Astrocyte of the cerebellum (primary cell): ENCODE measurements around the gene RNF169.
A peak's percentile ranks its signal among the peaks of the same experiment; 100 is the strongest.

ENCODE experiments used
- DNase-seq: peaks from one replicate; pipeline ENCODE4 v3.0.0-alpha.2; 2011; ENCODE audit warnings: low read depth
- H3K4me3 ChIP-seq: 2 replicates; pipeline ENCODE4 v1.5.1; 2011; ENCODE audit warnings: mild to moderate bottlenecking, low read depth, low read length, moderate library complexity
- in situ Hi-C: cut with HindIII; loops from 2 replicates; pipeline ENCODE4 v1.10.0; 2017; ENCODE audit warnings: low sequenced_read_pairs
- TF ChIP-seq, protein P1 (sequence below): IDR thresholded peaks from 2 replicates; pipeline ENCODE4 v1.5.1; 2012; ENCODE audit warnings: low read length, low read depth, moderate library complexity, mild to moderate bottlenecking; ENCODE audit errors: missing control alignments

The RNF169 gene

DNA sequence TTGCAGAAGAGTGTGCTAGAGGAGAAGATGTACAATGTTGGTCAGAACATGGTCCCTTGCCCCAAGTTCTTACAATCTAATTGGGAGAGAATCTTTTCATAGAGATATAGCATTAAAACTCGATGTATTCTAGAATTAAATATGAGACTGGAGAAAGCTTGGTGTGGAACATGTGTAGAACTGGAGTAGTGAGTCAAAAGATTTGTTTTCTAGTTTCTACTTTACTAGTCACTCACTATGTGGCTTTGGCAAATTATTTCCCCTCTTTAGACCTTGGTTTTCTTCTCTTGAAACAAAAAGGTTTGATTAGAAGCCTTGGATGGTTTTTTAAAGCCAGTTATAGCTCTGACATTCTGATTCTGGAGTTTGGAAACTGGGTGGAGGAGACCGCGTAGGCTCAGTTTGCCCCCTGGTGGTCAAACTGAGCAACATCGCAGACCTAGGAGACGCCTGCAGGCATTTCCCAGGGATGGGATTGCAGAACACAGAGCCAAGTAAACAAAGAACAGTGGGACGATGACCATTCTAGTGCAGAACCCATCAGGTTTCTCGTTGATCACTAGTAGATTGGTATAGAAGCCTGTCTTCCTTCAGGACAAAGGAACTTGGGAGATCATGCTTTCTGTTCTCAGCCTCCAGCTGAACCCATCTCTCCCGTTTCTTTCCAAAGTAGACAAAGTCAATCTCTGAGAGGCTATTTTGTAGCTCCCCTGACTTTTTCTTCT lies 8.9 kb upstream of the RNF169 start:
- in situ Hi-C loops = no loop called here
- no peak overlapping the region for H3K4me3 ChIP-seq
- DNase-seq = peak; percentile 32
- TF ChIP-seq, protein P1, sequence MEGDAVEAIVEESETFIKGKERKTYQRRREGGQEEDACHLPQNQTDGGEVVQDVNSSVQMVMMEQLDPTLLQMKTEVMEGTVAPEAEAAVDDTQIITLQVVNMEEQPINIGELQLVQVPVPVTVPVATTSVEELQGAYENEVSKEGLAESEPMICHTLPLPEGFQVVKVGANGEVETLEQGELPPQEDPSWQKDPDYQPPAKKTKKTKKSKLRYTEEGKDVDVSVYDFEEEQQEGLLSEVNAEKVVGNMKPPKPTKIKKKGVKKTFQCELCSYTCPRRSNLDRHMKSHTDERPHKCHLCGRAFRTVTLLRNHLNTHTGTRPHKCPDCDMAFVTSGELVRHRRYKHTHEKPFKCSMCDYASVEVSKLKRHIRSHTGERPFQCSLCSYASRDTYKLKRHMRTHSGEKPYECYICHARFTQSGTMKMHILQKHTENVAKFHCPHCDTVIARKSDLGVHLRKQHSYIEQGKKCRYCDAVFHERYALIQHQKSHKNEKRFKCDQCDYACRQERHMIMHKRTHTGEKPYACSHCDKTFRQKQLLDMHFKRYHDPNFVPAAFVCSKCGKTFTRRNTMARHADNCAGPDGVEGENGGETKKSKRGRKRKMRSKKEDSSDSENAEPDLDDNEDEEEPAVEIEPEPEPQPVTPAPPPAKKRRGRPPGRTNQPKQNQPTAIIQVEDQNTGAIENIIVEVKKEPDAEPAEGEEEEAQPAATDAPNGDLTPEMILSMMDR = peak; percentile 93

DNA sequence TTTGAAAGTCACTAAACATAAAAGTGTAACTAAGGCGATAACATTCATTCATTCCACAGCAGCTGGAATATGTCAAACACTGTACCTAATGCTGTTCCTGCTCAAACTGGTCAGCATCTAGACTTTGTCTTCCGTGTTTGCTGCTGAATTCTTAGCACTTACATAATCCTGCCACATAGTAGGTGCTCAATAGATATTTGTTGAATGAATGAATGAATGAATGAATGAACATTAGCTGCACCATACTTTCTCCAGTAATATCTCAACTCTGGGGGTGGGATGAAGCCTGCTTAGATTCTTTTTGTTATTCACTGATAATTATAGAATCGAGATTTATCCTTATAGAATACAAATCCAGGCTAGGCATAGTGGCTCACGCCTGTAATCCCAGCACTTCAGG lies 6.6 kb upstream of the RNF169 start:
- in situ Hi-C loops = no loop called here
- TF ChIP-seq, protein P1 = no peak

DNA sequence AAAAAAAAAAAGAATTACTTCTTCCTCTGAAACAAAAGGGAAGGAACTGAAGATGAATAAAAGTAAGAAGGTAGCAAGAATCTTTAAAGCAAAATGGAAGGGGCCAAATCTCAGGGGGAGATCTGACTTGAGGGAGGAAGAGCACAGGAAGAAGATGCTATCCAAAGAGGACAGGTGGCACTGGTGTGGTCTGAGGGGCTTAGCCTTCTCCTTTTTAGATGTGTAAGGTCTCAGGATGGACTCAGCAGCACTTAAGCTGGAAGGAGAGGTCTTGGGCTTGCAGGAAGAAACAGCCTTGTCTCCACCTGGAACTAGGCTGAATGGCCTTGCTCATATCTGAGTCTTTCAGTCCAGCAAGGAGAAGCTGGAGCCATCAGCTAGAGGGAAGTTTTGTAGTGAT lies 5.0 kb upstream of the RNF169 start:
- no peak overlapping the region for H3K4me3 ChIP-seq
- TF ChIP-seq, protein P1 = no peak
- in situ Hi-C loops = no loop called here

More for the DNA sequence above, 6.6 kb upstream of the RNF169 start:
- DNase-seq = no peak
- H3K4me3 ChIP-seq = no peak overlapping the region

DNA sequence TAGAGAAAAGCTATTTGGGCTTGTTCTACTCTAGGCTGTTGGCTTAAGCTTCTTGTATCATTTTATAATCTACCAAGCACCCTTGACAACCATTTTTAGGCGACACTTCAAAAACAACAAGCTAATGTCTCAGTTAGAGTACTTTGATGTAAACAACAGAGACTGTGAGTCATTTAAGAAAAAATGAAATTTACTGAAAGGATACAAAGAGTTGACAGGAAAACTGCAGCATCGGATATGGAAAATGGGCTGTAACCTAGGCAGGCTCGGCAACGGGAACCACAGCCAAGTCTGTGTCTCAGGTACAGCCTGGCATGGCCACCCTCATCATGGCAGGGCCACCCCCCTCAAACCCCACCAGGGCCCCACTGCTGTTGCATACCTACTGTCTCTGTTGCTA lies 4.4 kb upstream of the RNF169 start:
- DNase-seq = no peak
- TF ChIP-seq, protein P1 = no peak
- in situ Hi-C loops = no loop called here
- H3K4me3 ChIP-seq = no peak overlapping the region

More for the DNA sequence above, 5.0 kb upstream of the RNF169 start:
- no peak for DNase-seq

DNA sequence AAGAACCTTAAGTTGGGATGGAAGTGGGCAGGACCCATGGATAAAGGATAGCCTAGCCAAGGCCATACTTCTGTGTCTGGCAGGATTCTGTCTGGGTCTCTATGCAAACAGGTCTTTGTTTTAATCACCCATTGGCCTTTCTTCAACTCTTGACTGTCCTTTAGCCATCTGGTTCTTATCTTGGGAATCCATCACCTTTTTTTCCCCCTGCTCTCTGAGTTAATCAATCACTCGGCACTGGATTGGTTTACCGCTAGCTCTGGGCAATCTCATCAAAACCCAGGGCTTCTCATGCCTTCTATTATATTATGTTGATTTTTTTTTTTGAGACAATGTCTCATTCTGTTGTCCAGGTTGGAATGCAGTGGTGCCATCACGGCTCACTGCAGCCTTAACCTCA lies 1.8 kb upstream of the RNF169 start:
- DNase-seq = no peak
- in situ Hi-C loops = no loop called here
- TF ChIP-seq, protein P1 = no peak
- H3K4me3 ChIP-seq = no peak overlapping the region

DNA sequence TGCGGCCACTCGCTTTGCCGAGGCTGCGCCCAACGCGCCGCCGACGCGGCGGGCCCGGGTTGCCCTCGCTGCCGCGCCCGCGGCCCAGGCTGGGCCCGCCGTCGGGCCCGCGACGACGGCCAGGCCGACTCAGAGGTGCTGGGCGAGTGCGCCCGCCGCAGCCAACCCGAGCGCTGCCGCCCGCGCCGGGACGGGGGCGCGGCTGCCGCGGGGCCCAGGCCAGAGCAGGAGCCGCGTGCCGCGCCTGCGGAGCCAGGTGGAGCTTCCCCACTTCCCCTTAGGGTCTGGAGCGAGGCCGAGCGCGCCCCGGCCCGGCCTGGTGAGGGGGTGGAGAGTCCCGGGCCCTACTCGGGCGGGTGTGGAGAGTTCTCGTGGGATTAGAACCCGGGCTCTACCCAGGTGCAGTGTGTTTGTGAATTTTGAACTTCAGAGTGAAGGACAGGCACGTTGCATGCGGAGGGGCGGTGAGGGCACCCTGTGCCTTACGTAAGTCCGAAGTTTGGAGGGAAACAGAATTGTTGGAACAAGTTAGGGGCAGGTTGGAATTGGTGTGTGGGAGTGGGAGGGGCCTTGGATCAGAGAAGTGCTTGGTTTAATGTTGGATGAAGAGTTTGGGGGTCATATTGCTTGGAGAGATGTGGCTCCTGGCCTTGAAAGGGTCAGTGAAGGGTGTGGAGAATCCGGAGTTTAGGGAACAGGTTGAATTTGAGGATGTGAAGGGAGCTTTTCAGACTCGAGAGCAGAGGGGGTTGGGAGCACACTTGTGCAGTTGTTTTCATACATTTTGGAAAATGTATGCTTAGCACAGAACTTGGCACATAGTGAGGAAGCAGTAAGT lies 697 bp downstream of the RNF169 start:
- DNase-seq = no peak
- in situ Hi-C loops = no loop called here
- TF ChIP-seq, protein P1 = no peak
- H3K4me3 ChIP-seq = peak overlapping the region; percentile 55
